Activated T-helper 9 cell treated with anti-CD3 and anti-CD28 coated beads, Interleukin-2, amount 50 U/mL, for 16 hours (primary cell): ENCODE measurements around the gene P4HB.
"Not testable (repeated sequence)": the region's sequence is repeated elsewhere in the genome, so short reads cannot be mapped to it uniquely, and the experiment has no call there.

Experiments used
- DNase-seq: peaks from one replicate; pipeline ENCODE4 v3.0.0-alpha.2; 2020; ENCODE audit warnings: low read depth

The P4HB gene

DNA sequence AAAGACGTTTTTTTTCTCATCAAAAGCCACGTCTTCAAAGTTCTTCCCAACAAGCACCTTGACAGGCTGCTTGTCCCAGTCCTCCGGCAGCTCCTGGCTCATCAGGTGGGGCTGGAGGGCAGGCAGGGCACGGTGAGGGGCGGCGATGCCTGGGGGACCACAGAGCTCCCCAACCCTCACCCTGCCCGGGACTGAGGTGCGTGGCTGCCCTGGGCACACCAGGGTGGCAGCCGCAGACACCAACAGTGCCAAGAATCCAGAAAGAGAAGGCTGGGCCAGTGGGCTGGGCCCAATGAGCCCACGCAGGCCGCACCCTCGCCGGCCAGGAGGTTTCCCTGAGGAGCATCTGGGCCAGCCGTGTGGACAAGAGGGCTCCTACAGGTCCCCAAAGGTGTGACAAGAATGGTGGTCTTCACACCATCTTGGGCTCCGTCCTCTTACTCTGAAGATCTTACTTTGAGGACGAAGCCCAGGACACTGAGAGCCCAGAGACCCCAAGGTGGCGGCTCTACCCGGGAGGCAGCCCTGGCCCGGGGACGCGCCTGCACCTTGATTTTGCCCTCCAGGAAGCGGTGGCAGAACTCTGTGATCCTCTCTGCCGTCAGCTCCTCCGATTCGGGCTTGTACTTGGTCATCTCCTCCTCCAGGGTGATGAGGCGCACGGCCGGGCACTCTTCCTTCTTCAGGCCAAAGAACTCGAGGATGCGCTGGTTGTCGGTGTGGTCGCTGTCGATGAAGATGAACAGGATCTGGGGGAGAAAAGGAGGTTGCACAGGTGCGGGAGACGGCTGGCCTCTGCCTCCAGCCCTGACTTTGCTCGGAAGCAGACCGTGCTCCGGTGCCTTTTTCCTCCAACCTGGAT, 14.2 kb downstream of the P4HB start:
- no peak for DNase-seq

DNA sequence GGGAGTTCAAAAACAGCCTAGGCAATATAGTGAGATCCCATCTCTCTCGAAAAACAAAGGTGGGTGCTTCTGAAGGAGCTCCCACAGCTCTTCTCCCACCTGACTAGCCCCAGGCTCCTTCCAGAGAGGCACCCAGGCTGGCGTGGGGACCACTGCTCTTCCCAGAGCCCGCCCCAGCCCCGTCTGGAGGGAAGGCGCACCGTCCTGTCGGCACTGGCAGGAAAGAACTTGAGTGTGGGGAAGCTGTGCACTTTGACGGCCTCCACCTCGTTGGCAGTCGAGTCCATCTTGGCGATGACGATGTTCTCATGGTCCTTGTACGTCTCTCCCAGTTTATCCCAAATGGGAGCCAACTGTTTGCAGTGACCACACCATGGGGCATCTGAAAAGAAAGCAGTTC, 15.0 kb downstream of the P4HB start:
- DNase-seq = no peak

DNA sequence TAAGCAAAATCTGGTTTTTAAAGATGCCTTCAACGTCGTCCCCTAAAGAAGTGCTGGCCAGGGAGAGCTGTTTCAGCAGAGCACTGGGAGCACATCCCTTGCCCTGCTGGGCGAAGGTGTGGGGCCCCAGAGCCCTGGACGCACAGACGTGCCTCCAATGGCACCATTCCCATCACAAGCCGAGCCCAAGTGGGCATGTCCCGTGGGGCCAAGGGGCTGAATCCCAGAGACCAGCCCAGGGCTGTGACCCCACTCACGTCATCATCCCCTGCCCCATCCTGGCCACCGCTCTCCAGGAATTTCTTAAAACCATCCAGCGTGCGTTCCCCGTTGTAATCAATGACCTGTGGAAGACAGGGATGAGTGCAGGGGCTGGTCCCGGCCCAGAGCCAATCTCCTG, 15.4 kb downstream of the P4HB start:
- no peak for DNase-seq

DNA sequence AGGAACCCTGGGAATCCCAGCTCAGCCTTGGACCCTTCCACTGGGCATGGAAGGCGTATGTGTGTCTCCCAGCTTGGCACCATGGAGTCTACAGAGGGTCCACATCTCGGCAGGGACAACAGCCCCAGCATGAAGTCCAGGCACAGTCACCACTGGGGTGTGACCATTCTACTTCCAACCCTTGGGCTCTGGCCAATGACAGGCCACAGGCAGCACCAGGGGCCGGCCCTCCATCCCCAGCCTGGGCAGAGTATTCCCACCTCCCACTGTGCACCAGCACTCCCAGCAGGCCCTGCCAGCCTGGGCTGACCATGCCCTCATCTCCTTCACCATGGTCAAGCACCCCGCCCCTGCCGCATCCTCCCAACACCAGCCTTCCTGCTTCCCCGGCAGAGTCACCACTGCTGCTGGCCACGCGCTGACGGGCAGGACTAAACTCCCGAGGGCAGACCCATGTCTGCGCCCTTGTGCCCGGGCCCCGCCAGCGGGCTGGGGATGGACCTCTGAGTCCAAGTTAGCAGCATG, 15.9 kb downstream of the P4HB start:
- no peak for DNase-seq

DNA sequence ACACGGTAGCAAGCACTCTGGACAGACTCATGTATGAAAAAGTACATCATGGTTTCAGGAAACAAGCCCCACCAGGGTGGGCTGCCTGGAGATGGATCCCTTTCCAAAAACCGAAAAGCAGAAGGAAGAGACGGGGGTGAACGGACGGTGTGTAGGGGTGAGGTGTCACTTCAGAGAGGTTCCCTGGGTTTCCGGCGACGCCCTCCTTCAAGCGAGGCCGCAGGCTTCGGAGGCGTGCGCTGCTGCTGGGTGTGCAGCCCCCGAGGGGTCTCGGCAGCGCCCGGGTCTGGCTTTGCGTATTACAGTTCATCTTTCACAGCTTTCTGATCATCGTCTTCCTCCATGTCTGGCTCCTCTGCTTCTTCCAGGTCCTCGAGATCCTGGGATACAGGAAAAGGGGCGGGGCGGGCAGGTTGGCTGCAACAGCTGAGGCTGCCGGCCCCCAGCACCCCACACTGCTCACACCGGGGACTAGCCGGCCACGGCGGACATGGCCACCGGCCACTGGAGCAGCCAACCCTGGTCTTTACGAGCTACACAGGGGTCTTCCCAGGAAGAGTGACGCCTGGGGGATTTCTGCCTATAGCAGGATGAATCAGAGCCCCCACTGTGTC, 16.5 kb downstream of the P4HB start:
- DNase-seq = no peak

DNA sequence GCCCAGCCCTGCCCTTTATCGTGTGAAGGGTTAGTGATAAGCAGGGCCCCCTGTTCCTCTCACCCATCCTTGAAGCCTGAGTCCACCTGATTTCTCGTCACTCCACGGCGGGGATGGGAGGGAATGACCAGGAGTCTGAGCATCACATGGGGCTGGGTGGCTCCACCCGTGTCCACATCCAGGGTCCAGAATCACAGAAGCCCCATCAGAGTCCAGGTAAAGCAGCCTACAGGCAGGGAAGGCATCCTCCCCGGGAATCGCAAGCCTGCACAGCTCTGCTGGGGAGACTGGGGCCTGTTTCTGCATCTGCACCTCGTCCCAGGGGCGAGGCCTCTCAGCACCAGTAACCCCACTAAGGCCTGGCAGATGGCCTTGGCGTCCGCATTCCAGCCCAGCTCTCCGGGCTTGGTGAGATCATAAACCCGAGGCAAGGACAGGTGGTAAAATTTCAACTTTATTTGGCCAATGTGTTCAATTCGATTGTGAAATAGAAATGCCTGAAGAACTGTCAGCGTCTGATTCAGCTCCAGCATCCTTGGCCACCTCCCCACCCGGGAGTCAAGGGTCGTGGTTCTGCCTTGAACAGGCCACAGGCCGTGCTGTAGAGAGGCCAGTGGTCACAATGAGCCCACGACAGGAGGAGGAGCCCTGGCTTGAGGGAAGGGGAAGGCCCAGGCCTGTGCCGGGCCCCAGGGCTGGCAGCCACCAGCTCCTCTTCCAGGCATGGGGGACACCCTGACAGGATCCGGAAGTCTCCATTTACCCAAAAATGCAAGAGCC, 17.4 kb downstream of the P4HB start:
- no peak for DNase-seq

DNA sequence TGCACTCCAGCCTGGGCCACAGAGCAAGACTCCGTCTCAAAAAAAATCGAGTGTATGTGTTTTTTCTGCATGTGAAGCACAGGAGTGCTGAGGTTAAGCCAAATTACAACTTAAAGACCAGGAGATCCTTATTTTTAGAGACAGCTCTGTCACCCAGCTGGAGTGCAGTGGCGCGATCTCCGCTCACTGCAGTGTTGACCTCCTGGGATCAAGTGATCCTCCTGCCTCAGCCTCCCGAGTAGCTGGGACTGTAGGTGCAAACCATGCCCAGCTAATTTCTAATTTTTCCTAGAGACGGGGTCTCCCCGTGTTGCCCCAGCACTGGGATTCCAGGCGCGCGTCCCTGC, 18.0 kb downstream of the P4HB start:
- DNase-seq = no peak

DNA sequence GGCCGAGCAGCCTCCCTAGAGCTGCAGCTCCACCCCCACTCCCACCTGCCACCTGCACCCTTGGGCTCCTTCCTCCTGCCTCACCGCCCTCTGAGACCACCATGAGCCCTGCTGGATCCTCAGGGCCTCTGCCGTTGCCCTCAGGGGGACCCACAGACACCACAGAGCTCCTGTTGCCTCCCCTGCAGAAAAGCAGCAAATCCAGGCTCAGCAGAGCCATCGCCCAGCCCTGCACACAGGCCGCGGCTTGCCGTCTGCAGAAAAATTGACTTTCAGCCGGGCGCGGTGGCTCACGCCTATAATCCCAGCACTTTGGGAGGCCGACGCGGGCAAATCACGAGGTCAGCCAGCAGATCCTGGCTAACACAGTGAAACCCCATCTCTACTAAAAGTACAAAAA, 18.5 kb downstream of the P4HB start:
- no peak for DNase-seq

DNA sequence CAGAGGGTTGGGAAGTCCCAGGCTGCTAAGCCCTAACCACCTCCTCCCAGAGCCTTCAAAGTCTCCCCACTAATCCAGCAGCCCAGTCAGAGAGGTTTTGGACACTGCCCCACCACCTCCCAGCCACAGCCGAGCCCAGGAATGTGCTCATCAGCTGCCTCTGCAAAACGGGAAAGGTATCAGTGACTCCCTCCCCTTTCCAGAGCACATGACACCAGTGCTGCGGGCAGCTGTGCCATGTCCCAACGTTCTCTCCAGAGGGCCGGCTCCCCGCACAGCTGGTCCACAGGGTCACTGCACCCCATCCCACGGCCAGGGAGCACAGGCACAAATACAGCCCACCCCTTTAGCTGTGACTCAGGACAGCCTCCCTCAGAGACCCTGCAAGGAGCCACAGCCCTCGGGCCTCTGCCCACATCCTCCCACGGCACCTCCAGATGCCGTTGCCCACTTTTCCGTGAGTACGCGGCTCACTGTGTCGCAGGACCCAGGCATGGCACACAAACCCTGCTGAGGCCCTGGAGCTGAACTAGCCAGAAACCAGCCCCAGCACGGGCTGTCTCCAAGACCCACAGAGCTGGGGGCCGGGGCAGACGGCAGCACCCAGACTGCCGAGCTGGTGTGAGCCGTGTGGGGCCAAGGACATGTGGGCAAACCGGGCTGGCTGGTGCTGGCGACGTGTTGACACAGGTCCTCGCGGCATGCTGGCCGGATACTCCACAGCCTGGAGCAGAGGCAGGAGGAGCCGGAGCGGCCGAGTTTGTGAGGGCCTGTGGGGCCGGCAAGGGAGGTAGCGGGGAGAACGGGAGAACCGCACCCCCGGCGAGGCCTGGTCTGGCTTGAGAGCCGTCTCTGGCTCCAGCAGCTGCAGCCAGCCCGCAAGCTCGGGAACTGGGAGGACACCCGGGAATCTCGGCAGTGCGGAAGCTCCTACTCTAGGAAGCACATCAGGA, 19.2 kb downstream of the P4HB start:
- no peak for DNase-seq

DNA sequence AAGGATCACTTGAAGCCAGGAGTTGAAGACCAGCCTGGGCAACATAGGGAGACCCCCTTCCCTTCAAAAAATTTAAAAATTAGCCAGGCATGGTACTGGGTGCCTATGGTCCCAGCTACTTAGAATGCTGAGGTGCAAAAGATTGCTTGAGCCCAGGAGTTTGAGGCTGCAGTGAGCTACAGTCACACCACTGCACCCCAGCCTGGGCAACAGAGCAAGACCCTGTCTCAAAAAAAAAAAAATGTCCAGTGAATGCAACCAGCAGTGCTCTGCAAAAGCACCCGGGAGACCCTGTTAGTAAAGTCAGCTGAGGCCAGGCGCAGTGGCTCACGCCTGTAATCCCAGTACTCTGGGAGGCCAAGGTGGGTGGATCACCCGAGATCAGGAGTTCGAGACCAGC, 20.3 kb downstream of the P4HB start:
- not testable (repeated sequence) for DNase-seq

DNA sequence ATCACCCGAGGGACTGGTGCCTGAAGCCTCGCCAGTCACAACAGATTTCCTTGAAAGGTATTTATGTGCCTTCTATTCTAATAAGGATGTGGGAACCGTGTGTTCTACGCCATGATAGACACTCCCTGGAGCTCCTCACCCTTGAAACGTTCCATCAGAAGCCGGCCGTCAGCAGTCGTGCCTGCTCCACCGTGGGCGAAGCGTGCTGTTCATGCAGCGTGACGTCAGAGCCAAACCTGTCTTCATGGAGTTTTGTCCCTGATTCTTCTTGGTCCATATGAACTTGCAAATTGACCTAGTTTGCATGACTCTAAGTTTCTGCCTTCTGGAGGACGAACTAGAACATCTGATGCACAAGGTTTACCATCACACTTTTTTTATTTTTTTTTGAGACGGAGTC, 21.0 kb downstream of the P4HB start:
- DNase-seq = no peak

DNA sequence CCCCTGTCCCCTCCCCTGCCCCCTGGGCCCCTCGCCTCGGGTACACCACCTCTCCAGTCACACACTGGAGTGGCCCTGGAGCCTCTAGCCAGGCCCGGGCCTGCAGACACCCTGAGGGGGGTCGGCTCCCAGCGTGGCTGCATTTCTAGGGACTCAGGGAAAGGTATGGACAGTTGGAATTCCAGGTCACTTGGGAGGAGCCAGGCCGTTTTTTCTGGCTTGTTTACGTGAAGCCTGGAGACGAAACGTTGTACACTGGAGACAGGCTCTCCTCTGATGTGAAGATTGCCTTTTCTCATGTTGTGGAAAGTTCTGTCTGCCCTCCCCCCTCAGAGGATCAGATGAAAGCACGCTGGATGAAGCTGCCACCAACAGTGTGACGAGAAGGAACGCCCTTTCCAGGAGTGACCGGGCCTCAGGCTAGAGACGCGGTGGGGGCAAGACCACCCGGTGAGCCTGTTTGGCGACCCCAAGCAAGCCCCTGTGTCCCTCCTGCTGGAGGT, 21.5 kb downstream of the P4HB start:
- DNase-seq = no peak

DNA sequence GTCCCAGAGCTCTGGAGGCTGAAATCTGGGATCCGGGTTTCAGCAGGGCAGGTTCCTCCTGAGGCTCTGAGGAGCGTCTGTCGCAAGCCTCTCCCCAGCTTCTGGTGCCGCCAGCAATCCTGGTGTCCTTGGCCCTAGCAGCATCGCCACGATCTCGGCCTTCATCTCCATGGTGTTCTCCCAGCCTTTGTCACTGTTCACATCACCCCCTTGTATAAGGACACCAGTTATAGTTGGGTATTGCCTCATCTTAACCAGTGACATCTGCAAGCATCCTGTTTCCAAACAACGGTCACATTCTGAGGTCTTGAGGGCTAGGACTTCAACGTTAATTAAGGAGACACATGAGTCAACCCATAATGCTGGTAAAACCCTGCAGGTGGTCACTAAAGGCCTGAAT, 22.7 kb downstream of the P4HB start:
- DNase-seq = no peak

DNA sequence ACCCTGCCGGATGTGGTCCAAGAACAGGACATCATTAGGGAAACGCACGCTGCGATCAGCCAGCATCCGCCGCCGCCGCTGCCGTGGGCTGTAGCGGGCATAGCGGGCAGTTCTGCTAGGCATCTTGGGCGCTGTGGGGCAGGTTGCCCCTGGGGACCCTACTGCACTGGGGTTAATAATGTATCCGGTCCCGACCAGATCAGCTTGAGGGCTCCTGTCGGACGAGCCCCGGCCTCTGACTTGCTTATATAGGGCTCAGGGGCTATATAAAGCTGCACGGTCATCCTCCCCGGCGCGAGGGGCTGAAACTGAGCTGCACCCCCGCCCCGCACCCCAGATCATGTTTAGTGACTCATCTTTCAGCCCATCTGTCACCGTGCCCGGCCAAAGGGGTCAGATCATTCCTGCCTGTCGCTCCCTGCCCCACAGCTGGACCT, 25.5 kb downstream of the P4HB start, which contains the start of gene PPP1R27:
Gene PPP1R27 (minus strand): TSS at position 220 of the 437 bp plus-strand sequence. CDS start 97 bp downstream, at position 123.
- no peak for DNase-seq

DNA sequence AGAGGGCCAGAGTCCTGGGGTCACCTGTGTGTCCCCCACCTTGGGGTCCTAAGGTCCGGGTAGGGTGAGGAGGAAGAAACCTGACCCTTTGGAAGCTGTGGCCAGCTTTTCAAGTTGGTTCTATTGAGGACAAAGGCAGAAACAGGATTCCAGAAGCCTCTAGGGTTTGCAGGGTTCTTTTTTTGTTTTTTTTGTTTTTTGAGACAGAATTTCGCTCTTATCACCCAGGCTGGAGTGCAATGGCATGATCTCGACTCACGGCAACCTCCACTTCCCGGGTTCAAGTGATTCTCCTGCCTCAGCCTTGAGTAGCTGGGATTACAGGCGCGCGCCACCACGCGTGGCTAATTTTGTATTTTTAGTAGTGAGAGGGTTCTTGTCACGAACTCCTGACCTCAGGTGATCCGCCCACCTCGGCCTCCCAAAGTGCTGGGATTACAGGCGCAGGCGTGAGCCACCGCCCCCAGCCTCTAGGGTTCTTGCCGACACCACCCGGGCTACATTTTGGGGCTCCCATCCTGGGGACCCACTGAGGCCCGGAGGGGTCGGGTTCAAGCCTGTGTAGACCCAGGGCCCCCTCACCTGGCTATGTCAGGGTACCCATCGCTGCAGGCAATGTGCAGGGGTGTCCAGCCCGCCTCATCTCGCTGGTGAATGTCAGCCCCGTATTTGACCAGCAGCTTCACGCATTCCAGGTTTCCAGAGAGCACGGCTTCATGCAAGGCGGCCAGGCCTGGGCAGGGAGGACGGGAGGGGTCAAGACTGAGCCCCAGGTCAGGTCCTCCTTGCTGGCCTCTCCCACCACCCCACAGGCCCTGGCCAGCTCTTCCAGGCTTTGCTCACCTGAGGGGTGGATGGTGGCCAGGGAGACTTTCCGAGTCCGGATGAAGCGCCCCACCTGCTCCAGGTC, 26.2 kb downstream of the P4HB start:
- DNase-seq = no peak

DNA sequence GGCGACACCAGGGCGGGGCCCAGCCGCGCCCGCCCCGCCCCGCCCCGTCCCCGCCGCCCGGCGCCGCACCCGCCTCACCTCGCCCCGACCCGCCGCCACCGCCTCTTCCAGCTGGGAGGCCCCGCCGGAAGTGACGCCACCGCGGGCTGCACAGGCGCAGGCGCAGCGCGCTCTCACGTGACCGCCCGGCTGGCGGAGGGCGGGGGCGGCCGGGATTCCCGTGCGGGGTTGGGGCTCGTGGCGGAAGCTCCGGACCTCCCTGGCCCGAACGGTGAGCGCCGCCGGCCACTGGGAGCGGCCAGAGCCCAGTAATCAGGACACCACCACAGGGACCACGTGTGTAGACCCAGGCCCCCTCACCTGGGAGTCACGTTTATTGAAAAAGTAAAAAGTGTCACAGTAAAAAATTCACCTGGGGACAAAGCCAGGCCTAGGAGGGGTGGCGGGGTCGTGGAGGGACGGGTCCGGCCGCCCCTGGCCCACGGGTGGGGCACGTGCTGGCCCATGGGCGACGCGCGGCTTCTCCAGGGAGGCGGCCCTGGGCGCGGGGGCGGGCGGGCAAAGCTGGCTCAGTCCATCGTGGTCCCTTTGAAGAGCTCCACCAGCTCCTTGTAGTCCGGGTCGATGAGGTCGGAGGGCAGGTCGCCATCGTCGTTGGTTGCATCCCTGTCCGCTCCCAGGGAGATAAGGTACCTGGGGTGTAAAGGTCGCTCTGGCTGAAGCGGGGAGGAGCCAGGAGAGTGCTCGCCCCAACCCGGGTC, 27.0 kb downstream of the P4HB start, which contains the start of gene MCRIP1:
Gene MCRIP1 (minus strand): TSS at position 132 of the 761 bp plus-strand sequence. CDS start 8,785 bp downstream, outside the sequence.
- DNase-seq = peak; percentile 93

DNA sequence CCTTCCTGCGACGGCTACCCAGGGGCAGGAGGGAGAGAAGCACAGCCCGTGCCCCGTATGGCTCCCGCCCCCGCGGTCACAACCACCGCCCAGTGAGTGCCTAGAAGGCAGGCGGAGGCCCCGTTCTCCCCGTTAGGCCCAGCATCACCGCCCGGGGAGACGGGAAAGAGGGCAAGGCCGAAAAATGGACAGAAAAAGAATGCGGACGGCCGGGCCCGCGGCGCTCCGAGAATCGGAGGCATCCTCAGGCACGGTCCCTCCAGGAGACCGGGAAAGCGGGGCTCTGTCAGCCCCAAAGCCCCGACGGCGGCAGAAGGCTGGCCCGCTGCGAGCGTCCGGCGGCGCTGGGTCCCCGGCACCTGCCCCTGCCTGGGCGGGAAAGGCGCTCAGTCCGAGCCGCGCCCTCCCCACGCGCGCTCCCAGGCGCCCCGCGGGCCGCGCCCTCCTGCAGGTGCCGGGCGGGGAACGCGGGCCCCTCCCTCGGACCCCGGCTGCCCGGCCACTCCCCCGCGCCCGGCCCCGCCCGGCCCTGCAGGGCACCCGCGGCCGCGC, 27.7 kb downstream of the P4HB start:
- DNase-seq = peak; percentile 41

DNA sequence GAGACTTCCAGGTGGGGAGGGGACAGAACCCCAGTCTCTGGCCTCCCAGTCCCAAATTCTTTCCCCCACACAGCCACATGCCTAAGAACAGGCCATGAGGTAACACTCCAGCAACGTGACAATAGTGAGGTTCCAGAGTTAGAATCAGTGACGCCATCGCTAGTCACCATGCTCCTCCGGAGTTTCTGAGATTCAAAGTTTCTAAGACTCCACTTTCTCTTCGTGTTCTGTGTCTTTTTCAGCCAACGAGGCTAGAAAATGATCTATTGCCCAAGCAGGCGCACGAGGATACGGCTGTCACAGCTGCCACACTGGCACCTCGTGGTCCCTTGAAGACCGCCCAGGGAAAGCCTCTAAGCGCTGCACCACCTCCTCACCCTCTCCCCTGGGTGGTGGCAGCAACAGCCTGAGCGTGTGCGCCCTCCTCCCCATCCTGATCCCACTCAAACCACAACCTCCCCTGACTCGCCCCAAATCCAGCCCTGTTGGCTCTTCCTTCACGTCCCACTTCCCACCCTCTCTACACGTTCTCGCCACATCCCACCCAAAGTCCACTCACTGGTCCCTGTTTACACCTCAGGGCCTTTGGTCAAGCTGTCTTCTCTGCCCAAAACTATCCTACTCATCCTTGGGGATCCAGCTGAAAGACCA, 28.3 kb downstream of the P4HB start:
- DNase-seq = peak; percentile 43
